Tibial artery (tissue), 4 donors: Measurements from ENCODE around the gene POLA2.

Experiments used
- DNase-seq, 2 donors: peaks; one replicate each; pipeline ENCODE4 v3.0.0-alpha.2; 2019
- H3K27ac ChIP-seq, 2 donors: fragments of 200-600 bp; sonication (generic) in 1 of 2; 1 replicate in 1 of 2; 2 replicates in 1 of 2; pipeline ENCODE4 v1.5.1; 2018 to 2019; ENCODE audit warnings: mild to moderate bottlenecking in 1 of 2
- H3K27me3 ChIP-seq, 2 donors: fragments of 200-600 bp; sonication (generic) in 1 of 2; one replicate each; pipeline versions ENCODE4 v1.5.1 to v1.6.0; 2016 to 2019
- H3K36me3 ChIP-seq, 3 donors: fragments of 200-600 bp; sonication (generic) in 2 of 3; one replicate each; pipeline ENCODE4 v1.5.1; 2016 to 2019; ENCODE audit warnings: mild to moderate bottlenecking in 2 of 3
- H3K4me1 ChIP-seq, 4 donors: fragments of 200-600 bp; sonication (generic) in 2 of 4; 1 replicate in 3 of 4; 2 replicates in 1 of 4; pipeline ENCODE4 v1.5.1; 2016 to 2019
- H3K4me3 ChIP-seq, 2 donors: fragments of 200-600 bp; sonication (generic) in 1 of 2; 1 replicate in 1 of 2; 2 replicates in 1 of 2; pipeline ENCODE4 v1.5.1; 2018 to 2019; ENCODE audit warnings: mild to moderate bottlenecking in 2 of 2
- H3K9me3 ChIP-seq, 3 donors: fragments of 200-600 bp; sonication (generic) in 1 of 3; one replicate each; pipeline ENCODE4 v1.5.1; 2016 to 2019
- intact Hi-C: fragments of 100-400 bp; cut with DNase I; formaldehyde crosslinking; loops from one replicate; pipeline ENCODE4 v1.15.0; 2023; ENCODE audit warnings: low total_unique reads
- TF ChIP-seq, protein P1 (sequence below), 2 experiments: fragments of 200-600 bp in 1 of 2; fragments of 450-650 bp in 1 of 2; IDR thresholded peaks; one replicate each; pipeline ENCODE4 v1.5.1; 2017 to 2019; ENCODE audit warnings: antibody characterized with exemption in 2 of 2, mild to moderate bottlenecking in 1 of 2, moderate library complexity in 1 of 2

Gene POLA2

DNA sequence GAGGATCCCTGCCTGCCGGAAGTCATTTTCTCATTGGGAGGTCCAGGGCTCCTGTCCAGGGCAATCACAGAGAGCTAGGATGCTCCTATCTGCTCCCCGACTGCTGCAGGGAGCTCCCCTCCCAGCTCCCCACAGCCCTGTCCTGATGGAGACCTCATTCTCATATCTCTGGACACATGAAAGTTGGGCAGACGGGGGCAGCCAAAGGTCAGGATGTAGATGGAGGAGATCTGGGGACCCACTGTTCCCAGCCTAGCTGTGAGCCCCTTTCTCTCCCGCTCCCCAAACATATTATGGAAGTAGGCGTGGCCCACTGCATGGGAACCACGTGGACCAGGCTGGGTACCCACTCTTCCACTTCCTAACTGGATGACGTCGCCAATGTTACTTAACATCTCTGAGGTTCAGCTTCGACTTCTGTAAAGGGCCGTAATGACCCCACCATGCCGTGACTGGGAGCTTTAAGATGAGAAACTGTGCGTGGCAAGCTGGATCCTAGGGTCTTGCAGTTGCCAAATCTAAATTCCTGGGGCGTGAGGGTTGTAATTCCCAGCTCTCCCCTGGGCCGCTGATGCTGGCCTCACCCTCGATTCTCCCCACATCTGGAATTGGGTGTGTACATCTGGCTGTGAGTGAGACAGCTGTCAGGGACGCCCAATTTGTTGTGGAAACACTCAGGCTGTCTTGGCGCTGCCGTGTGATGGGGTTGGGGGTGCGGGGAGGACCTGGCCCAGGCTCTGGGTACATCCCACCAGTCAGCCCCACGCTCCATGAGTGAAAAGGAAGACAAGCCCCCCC lies 54.7 kb downstream of the POLA2 start:
- Histone ChIP-seq H3K27me3 (no peaks in the 10 kb centered on the region), H3K27ac (peak overlapping the region in 1 of 2 donors; percentile 5), H3K4me3 (peak overlapping the region; percentile 64 to 68), H3K4me1 (peaks cover 0 to 33% (median 10%) of the 10 kb centered on the region in 4 donors), H3K36me3 (peaks cover 0 to 11% (median 10%) of the 10 kb centered on the region in 3 donors), H3K9me3 (no peaks in the 10 kb centered on the region)
- intact Hi-C loops = loop anchor here (5.0 kb wide), 1 partner anchor 89 kb away; no protein-coding TSS in a partner anchor
- peak in 1 of 2 donors; percentile 54 for DNase-seq
- TF ChIP-seq, protein P1, sequence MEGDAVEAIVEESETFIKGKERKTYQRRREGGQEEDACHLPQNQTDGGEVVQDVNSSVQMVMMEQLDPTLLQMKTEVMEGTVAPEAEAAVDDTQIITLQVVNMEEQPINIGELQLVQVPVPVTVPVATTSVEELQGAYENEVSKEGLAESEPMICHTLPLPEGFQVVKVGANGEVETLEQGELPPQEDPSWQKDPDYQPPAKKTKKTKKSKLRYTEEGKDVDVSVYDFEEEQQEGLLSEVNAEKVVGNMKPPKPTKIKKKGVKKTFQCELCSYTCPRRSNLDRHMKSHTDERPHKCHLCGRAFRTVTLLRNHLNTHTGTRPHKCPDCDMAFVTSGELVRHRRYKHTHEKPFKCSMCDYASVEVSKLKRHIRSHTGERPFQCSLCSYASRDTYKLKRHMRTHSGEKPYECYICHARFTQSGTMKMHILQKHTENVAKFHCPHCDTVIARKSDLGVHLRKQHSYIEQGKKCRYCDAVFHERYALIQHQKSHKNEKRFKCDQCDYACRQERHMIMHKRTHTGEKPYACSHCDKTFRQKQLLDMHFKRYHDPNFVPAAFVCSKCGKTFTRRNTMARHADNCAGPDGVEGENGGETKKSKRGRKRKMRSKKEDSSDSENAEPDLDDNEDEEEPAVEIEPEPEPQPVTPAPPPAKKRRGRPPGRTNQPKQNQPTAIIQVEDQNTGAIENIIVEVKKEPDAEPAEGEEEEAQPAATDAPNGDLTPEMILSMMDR (IDR thresholded peaks at IDR 0.05) = no peak

GRCh38 chr11:65317025-65317786 lies 55.4 kb downstream of the POLA2 start:
- peak overlapping the region in 1 of 2 donors; percentile 5 for H3K27ac ChIP-seq
- H3K9me3 ChIP-seq = no peaks in the 10 kb centered on the region
- peak overlapping the region in 1 of 2 donors; percentile 2 for H3K4me3 ChIP-seq
- H3K27me3 ChIP-seq = no peaks in the 10 kb centered on the region
- peaks cover 0 to 33% (median 10%) of the 10 kb centered on the region in 4 donors for H3K4me1 ChIP-seq
- peak in 1 of 2 donors; percentile 47 for DNase-seq
- TF ChIP-seq, protein P1 (IDR thresholded peaks at IDR 0.05) = no peak
- intact Hi-C loops = loop anchor here (5.0 kb wide), 1 partner anchor 90 kb away; no protein-coding TSS in a partner anchor
- H3K36me3 ChIP-seq = peaks cover 0 to 18% (median 17%) of the 10 kb centered on the region in 3 donors

- Histone ChIP-seq H3K4me3 (no peak overlapping the region), H3K27ac (no peak overlapping the region), H3K36me3 (peaks cover 0 to 20% (median 17%) of the 10 kb centered on the region in 3 donors), H3K27me3 (no peaks in the 10 kb centered on the region), H3K4me1 (peaks cover 0 to 18% (median 3%) of the 10 kb centered on the region in 4 donors), H3K9me3 (no peaks in the 10 kb centered on the region)
- DNase-seq = no peak
- TF ChIP-seq, protein P1 (IDR thresholded peaks at IDR 0.05) = no peak
- intact Hi-C loops = no loop called here
These were observed 58.8 kb downstream of the POLA2 start for GRCh38 chr11:65320386-65321075.

DNA sequence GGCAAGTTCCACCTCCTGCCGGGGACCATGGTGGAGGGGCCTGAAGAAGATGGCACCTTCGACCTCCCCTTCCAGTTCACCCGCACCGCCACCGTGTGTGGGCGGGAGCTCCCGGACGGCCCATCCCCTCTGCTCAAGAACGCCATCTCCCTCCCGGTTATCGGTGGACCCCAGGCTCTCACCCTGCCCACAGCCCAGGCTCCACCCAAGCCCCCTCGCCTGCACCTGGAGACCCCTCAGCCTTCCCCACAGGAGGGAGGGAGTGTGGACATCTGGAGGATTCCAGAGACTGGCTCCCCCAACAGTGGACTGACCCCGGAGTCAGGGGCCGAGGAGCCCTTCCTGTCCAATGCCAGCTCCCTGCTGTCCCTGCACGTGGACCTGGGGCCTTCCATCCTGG lies 59.3 kb downstream of the POLA2 start:
- no peak overlapping the region for H3K4me3 ChIP-seq
- no peak for DNase-seq
- no peaks in the 10 kb centered on the region for H3K9me3 ChIP-seq
- peaks cover 0 to 20% (median 17%) of the 10 kb centered on the region in 3 donors for H3K36me3 ChIP-seq
- intact Hi-C loops = no loop called here
- no peaks in the 10 kb centered on the region for H3K27me3 ChIP-seq
- TF ChIP-seq, protein P1 (IDR thresholded peaks at IDR 0.05) = no peak
- H3K27ac ChIP-seq = no peak overlapping the region
- peaks cover 0 to 13% (median 1%) of the 10 kb centered on the region in 4 donors for H3K4me1 ChIP-seq

DNA sequence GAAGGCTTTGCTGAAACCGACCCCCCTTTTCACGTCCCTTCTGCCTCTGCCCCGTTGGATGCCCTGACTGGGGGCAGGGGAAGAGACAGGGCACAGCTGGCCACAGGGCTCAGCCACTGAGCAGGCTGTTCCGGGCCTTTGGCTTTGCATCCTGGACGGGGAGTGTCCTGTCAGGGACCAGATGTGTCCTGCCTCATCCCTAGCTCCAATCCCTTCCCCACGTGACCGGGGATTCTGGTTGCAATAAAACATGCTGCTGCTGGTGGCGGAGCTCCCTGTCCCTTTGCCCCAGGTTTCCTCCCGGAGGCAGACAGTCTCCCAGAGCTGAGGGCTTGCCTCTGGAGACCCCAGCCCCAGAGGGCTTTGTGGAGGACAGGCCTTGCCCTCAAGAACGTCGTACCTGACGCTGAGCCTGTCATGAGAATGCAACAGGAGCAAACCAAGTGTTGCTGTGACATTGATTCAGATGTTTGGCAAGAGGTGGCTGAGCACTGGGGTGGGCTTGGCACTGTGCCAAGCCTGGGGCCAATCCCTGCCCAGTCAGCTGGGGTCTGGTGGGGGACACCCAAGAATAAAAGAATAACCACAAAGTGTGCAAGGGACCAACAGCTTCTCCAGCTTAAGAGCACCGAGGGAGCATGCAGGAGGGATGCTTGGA lies 60.2 kb downstream of the POLA2 start:
- no peak overlapping the region for H3K27ac ChIP-seq
- peaks cover 0 to 4% (median 1%) of the 10 kb centered on the region in 4 donors for H3K4me1 ChIP-seq
- intact Hi-C loops = no loop called here
- no peaks in the 10 kb centered on the region for H3K27me3 ChIP-seq
- peaks cover 0 to 20% (median 17%) of the 10 kb centered on the region in 3 donors for H3K36me3 ChIP-seq
- TF ChIP-seq, protein P1 (IDR thresholded peaks at IDR 0.05) = no peak
- no peak overlapping the region for H3K4me3 ChIP-seq
- DNase-seq = no peak
- H3K9me3 ChIP-seq = no peaks in the 10 kb centered on the region
